ENCODE measurements around the gene KCNA10.

DNA sequence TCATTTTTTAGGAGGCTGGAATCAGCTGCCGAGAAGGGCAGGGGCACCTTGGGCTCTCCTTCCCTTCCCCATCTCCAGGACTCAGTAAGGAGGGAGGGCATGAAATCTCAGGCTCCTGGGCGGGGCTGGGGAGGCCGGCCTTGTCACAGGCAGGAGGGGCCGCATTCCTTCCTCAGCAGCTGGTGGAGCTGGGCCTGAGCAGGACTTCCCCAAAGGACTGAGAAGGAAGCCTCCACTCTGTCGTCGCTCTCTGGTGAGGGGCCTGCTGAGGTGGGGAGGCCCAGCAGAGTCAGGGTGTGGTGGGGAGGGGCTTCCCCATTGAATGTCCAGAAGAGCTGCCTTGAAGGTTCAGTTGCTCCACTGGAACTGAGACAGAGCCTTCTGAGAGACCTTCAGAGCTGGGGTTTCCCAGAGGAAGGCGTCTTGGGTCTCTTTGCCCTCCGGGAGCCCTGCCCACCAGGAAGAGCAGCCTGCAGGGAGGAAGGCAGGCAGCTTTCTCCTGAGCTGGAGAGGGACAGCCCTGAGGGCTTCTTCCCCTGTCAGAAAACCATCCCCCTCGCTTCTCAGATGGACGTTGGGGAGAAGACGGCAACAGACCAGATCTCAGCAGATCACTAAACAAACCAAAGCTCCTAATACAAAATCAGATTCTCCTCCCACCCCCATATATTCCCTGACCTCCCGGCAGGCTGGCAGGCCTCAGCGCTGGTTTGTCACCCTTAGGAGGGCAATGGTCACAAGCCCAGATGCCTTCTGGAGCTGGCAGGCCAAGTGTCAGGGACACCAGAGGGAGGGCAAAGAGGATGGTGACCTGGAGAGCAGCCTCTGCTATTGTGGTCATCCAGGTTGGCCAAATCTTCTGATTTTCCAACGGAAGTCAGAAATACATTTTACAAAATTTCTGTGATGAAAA lies 10.7 kb downstream of the KCNA10 start:
- TF ChIP-seq, protein P1, sequence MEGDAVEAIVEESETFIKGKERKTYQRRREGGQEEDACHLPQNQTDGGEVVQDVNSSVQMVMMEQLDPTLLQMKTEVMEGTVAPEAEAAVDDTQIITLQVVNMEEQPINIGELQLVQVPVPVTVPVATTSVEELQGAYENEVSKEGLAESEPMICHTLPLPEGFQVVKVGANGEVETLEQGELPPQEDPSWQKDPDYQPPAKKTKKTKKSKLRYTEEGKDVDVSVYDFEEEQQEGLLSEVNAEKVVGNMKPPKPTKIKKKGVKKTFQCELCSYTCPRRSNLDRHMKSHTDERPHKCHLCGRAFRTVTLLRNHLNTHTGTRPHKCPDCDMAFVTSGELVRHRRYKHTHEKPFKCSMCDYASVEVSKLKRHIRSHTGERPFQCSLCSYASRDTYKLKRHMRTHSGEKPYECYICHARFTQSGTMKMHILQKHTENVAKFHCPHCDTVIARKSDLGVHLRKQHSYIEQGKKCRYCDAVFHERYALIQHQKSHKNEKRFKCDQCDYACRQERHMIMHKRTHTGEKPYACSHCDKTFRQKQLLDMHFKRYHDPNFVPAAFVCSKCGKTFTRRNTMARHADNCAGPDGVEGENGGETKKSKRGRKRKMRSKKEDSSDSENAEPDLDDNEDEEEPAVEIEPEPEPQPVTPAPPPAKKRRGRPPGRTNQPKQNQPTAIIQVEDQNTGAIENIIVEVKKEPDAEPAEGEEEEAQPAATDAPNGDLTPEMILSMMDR (IDR thresholded peaks at IDR 0.05): no peak
- TF ChIP-seq POLR2A (IDR thresholded peaks at IDR 0.05): no peak
- TF ChIP-seq POLR2AphosphoS5 (IDR thresholded peaks at IDR 0.05): no peak

Data from transverse colon (tissue), 4 donors.